GM04503 (cell line): ENCODE results near the gene ADPGK.

ENCODE experiments used
- DNase-seq: peaks from one replicate; pipeline ENCODE4 v3.0.0-alpha.2; 2012; ENCODE audit warnings: low read depth

Gene ADPGK

GRCh38 chr15:72790302-72790910, 6.8 kb upstream of the ADPGK start:
- peak; percentile 31 for DNase-seq

DNA sequence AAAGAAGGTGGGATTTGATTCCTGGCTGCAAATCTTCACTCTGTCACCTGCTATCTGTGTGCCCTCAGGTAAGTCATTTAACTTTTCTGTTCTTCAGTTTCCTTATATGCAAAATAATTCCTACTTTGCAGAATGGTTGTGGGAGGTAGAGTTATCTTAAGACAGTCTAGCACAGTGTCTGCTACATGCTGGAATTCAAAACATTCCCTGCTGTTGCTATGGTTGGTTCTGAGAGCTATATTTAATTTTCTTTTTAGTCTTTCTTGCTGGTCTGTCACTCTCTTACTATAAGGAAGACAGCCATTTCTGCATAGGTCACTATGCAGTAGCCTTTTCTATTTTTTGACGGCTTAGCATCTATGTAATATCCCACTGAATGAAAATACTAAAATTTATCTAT, 4.0 kb upstream of the ADPGK start:
- no peak for DNase-seq

DNA sequence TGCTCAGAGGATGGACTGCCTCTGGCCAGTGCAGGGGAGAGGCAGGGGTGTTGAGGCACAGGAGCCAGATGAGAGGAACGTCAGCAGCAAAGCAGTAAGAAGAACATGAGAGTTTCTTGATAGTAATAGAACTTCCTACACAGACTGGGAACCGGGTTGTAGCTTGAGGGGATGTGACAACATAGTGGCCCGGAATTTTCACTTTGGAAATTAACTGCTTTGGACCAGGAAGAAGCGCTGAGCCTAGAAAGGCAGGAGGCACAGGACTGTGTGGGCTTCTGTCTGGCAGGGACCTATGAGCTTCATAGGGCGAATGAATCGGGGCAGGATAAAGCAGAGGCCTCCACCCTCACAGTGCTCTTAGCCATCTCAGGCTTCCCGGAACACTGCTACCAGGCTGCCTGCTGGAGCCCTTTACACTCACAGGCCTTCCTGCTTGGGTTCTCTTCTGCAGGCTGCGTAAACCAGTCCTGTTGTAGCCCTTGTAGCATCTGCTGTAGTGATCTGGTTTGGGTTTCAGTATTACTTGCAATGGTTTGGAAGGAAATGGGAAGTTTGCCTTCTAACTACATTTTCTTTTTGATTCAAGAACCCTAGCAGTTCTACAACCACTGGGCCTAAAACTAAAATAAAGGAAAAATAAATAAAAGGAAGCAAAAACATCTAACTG, 3.3 kb upstream of the ADPGK start:
- DNase-seq: no peak

DNA sequence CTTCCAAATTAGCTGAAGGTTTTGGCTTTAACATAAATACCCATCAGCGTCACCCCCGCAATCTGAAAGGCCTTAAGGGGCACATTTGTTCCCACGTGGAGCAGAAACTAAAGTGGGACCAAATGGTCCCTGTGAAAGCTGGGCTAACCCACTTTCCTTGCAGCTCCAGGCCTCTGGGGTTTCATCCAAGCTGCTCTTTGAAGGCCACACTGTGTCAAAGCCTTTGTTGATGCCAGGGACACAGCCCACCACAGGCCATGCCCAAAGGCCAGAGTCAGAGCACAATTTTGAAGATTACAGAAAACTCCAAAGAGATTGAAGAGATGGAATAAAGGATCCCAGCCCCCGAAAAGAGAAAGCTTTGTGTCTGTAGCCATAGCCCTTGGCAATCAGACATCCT, 2.7 kb upstream of the ADPGK start:
- DNase-seq: no peak

GRCh38 chr15:72785841-72786240, 2.3 kb upstream of the ADPGK start:
- DNase-seq: no peak

DNA sequence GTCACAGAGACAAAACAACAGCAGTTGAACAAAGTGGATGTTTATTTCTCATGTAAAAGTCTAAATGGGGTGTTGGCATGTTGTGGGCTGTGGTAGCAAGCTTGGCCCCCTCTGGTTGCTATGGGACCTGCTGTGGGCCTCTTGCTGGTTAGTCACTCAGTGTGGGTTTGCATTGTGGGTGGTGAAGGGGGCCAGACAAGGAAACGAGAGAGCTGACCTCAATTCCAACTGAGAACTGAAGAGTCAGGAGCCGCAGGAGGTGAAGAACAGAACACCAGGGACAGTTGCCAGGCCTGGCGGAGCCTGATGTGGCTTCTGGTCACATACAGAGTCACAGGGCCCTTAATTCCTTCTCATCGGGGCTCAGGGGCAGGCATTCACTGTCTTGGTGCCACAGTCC, 1.9 kb upstream of the ADPGK start:
- DNase-seq: no peak

DNA sequence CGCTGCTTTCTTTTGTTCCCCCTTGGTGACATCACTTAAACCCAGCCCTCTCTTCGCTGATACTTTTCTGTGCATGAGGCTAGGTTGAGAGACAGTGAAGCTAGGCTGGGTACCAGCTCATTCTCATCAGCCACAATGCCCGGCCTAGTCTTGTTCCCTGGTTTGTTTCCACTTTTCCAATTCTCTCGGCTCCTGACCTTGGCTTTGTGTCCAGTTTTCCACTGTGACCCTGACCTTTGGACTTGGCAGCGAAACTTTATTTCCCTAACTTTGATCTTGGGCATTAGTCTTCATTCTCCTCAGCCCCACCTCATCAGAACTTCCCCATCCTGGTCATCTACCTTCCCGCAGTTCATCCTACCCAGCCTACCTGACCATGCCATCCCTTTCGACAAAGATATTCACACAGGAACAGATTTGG, 908 bp upstream of the ADPGK start:
- DNase-seq: no peak

GRCh38 chr15:72783004-72783639, 436 bp downstream of the ADPGK start:
- DNase-seq: no peak

DNA sequence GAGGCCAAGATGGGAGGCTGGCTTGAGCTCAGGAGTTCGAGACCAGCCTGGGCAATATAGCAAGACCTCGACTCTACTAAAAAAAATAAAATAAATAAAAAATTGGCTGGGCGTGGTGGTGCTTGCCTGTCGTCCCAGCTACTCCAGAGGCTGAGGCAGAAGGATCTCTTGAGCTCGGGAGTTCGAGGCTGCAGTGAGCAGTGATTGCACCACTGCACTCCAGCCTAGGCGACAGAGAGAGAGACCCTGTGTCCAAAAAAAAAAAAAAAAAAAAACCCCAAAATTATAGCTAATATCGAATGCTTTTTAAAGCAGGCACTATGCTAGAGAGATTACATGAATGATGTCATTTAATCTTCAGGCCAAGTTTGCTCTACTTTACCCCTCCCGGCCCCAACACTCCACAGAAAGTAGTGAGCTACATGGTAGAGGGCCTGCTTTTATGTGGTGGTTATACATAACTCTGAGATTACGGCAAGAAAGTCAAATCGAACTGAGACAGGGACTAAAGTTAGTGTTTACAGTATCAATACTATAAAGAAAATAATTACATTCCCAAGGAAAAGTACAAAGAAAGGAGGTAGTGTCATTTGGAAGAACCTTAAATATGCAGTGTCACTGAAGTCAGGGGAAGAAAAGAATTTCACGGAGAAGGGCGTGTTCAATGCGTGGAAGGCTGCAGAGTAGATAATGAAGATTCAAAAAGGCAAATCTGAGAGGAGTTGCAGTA, 1.1 kb downstream of the ADPGK start:
- no peak for DNase-seq

DNA sequence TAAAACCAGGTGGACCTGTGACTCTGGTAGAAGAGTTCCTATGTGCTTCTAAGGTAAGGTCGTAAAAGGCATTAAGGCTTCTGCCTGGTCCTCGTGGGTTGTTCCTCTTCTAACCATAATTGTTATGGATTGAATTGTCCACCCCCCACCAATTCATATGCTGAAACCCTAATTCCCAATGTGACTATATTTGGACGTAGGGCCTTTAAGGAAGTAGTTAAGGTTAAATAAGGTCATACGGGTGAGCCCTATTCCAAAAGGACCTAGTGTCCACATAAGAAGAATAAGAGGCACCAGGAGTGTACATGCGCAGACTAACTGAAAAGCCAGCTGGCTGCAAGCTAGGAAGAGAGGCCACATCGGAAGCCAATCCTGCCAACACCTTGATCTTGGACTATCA, 1.9 kb downstream of the ADPGK start:
- no peak for DNase-seq

GRCh38 chr15:72778796-72779195, 4.8 kb downstream of the ADPGK start:
- no peak for DNase-seq

DNA sequence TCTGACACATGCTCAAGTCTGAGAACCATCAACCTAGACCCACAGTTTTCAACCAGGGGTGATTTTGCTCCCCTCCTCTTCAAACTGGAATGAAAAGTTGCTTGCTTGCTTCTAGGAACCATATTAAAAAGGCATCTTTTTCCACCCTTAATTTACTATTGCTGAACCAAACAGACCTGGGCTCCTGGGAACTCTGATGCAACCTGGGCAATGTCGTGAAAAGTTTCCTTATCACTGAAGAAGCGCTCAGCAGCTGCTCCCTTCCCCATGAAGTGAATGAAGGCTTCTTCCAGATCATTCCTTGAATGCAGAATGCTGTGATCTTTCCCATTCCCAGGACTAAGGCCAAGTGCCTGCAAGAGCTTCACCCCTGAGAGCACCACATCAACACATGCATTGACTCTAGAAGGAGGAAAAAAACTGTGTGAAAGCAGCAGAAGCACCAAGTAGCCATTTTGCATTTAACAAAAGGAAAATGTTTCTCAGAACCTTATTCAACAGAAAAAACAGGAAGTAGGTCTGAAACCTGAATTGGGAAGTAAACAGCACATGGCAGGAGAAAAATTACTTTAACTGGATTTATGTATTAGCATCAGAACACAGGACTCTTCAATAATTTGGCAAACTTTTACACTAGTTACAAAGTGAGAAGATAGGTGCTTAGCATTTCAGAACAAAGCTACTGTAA, 8.7 kb downstream of the ADPGK start:
- no peak for DNase-seq

GRCh38 chr15:72771329-72771725, 12.2 kb downstream of the ADPGK start:
- no peak for DNase-seq

- DNase-seq: no peak
Observed at GRCh38 chr15:72770673-72771328, 12.8 kb downstream of the ADPGK start.

DNA sequence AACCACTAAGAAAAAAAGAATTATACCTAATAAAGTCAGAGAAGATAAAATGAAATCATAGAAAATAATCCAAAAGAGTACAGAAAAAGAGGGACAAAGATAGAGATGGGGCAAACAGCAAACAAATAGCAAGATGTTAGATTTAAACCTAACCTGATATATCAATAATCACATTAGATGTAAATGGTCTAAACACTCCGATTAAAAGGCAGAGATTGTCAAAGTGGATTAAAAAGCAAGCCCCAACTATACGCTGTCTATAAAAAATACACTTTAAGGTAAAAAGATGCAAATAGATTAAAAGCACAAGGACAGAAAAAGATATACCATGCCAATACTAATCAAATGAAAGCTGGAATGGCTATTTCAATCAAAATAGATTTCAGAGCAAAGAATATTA, 16.8 kb downstream of the ADPGK start:
- DNase-seq: no peak

DNA sequence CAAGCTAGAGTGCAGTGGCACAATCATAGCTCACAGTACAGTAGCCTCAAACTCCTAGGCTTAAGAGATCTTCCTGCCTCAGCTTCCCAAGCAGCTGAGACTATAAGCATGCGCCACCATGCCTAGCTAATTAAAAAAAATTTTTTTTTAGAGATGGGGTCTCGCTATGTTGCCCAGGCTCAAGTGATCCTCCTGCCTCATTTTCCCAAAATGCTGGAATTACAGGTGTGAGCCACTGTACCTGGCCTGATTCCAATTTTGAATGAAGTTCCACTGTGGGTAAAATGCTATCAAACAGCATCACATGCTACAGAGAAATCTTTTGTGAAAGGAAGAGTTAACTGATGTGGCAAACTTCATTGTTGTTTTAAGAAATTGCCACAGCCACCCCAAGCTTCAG, 17.5 kb downstream of the ADPGK start:
- DNase-seq: no peak

GRCh38 chr15:72764656-72765055, 18.9 kb downstream of the ADPGK start:
- DNase-seq: no peak

DNA sequence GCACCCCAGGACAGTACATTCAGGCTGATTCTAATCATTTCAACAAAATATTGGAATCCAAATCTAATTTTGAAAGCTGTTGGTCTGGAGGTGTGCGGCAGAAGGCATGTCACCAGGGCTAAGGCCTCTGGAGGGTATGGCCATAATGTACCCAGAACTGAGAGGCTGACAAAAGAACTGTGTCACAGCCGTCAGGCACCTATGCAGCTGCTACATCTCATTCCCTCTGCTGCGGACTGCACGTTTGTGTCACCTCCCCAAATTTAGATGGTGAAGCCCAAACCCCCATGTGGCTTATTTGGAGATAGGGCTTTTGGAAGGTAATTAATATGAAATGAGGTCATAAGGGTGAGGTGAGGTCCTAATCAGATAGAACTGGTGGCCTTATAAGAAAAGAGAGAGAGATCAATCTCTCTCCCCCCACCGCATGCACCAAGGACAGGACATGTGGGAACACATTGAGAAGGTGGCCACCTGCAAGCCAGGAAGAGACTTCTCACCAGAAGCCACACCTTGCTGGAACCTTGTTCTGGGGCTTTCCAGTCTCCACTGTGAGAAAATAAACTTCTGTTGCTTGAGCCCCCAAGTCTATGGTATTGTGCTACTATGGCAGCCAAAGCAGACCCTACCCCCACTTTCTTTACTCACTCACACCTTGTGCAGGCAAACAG, 22.8 kb downstream of the ADPGK start:
- no peak for DNase-seq

GRCh38 chr15:72758182-72758581, 25.4 kb downstream of the ADPGK start:
- DNase-seq: peak; percentile 86

DNA sequence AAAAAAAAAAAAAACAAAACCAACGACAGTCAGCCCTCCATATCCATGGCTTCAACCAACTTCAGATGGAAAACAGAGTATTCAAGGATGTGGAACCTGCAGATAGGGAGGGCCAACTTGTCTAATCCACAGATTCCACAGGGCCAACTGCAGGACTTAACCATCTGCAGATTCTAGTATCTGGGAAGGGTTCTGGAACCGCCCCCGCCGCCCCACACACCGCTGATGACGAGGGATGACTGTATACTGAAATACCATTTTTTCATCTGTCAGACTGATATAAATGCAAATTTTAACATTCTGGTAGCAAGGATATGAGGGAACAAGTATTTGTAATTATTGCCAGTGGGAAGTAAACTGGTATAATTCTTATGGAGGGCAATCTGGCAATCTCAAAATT, 29.5 kb downstream of the ADPGK start:
- DNase-seq: no peak

- no peak for DNase-seq
Observed at GRCh38 chr15:72751751-72752455, 31.7 kb downstream of the ADPGK start.
